GM20000 (cell line): ENCODE measurements around the gene RNPS1.

ENCODE experiments used
- DNase-seq: peaks from one replicate; pipeline ENCODE4 v3.0.0; 2012; ENCODE audit warnings: low spot score
- CTCF ChIP-seq: IDR thresholded peaks from 2 replicates; pipeline ENCODE4 v1.5.1; 2012; ENCODE audit warnings: mild to moderate bottlenecking, control low read depth; ENCODE audit errors: extremely low read depth, missing control alignments

The RNPS1 gene

GRCh38 chr16:2280461-2280860 is 12.5 kb upstream of the RNPS1 start:
- DNase-seq = no peak
- TF ChIP-seq CTCF = no peak

- no peak for DNase-seq
- TF ChIP-seq CTCF = no peak
These were observed 11.3 kb upstream of the RNPS1 start for GRCh38 chr16:2278956-2279800.

GRCh38 chr16:2278272-2278608 is 10.3 kb upstream of the RNPS1 start:
- DNase-seq = no peak
- TF ChIP-seq CTCF = no peak

- no peak for DNase-seq
These were observed 9.7 kb upstream of the RNPS1 start for GRCh38 chr16:2277466-2278271.

GRCh38 chr16:2276368-2277195 is 8.7 kb upstream of the RNPS1 start:
- DNase-seq = no peak
- no peak for TF ChIP-seq CTCF

More at GRCh38 chr16:2277466-2278271, 9.7 kb upstream of the RNPS1 start:
- no peak for TF ChIP-seq CTCF

- TF ChIP-seq CTCF = no peak
- no peak for DNase-seq
These were observed 7.8 kb upstream of the RNPS1 start for GRCh38 chr16:2275476-2276367.
